GM19468 (cell line): ENCODE results near the gene CELF1.

Experiments
- ATAC-seq: cut with Tn5 transposase; IDR thresholded peaks from one replicate; pipeline ENCODE4 v1.9.1; 2021; ENCODE audit warnings: mild to moderate bottlenecking, moderate library complexity, moderate number of reproducible peaks; ENCODE audit not compliant: unreplicated experiment; ENCODE audit errors: extremely low read depth

Gene CELF1

DNA sequence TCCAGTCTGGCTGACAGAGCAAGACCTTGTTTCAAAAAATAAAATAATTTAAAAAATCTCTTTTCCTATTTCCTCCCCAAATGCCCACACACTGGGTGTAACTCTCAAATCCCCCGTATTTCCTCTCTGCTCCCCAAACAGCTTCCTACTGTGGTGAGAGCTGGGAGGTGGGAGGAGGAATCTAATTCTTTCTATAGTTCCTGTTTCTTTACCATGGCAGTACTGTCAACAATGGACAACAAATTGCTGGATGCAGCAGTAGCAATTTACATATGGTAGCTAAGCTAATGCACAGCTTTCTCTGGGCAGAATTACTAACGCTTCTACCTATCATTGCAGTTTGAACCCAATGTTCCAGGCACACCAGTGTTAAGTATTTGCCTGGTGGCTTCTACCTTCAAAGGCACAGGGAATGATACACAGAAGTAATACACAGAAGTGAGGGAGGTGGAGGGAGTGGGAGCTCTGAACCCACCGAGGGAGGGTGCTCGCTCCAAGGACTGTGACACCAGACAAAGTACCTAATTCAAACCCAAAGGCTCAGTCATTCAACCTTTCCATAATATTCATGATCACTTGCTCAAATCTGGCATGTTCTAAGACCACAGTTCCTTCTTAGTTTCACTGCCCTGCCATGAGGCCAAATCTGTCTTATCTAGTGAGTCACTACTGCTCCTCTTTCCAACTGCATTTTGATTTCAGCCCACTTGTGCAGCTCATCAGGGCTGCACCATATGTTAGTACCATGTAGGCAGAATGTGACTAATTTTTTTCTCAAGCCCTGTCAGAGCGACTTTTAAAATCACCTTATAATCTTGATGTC is 37.9 kb downstream of the CELF1 start:
- no peak for ATAC-seq

- ATAC-seq = no peak
These were observed 40.2 kb downstream of the CELF1 start for GRCh38 chr11:47512701-47513100.

DNA sequence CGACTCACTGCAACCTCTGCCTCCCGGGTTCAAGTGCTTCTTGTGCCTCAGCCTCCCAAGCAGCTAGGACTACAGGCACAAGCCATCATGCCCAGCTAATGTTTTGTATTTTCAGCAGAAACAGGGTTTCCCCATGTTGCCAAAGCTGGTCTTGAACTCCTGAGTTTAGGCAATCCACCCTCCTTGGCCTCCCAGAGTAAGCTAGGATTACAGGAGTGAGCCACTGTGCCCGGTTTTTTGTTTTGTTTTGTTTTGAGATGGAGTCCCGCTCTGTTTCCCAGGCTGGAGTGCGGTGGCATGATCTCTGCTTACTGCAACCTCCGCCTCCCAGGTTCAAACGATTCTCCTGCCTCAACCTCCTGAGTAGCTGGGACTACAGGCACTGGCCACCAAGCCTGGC is 41.0 kb downstream of the CELF1 start:
- ATAC-seq = no peak

GRCh38 chr11:47510209-47510608 is 42.7 kb downstream of the CELF1 start:
- ATAC-seq = no peak

DNA sequence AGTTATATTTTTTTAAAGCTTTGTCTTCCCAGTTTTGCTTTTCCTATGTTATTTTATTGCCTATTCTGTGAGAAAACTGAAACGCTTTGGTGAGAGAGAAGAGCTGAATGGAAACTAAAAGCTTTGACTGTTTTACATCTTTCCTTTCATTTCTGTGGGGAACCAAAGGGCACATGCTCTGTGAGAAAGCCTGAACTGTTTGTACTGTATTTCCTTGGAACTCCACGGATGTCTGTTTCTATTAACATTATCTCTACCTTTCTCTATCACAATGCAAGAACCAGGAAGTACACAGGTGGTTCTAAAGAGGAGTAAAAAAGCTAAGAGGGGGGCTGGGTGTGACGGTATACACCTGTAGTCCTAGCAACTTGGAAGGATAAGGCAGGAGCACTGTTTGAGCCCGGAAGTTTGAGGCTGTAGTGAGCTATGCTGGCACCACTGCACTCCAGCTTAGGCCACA is 43.8 kb downstream of the CELF1 start:
- no peak for ATAC-seq

DNA sequence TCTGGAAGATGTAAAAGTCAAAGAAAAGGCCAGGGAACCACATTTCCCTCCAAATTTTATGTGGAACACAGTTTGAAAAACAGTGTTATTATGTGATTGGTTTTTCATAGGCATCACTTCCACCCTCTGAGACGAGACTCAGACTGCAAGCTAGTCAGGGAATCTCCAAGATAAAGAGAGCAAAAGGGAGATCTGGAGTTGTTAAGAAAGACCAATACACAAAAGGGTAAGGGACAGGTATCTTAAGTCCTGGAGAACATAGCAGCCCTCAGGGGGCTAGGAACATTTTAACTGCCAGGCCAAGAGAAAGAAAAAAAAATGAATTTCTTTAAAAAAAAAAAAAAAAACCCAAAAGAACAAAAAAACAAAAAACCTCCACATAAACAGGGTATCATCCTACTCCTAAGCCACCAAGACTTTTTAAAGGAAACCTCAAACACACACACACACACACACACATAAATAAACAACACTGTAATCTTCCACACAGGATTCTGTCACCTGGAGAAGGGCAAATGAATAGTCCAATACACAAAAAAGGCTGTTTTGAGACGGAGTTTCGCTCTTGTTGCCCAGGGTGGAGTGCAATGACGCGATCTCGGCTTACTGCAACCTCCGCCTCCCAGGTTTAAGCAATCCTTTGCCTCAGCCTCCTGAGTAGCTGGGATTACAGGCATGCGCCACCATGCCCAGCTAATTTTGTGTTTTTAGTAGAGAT is 44.5 kb downstream of the CELF1 start:
- ATAC-seq = no peak

- no peak for ATAC-seq
These were observed 45.2 kb downstream of the CELF1 start for GRCh38 chr11:47507563-47508239.

DNA sequence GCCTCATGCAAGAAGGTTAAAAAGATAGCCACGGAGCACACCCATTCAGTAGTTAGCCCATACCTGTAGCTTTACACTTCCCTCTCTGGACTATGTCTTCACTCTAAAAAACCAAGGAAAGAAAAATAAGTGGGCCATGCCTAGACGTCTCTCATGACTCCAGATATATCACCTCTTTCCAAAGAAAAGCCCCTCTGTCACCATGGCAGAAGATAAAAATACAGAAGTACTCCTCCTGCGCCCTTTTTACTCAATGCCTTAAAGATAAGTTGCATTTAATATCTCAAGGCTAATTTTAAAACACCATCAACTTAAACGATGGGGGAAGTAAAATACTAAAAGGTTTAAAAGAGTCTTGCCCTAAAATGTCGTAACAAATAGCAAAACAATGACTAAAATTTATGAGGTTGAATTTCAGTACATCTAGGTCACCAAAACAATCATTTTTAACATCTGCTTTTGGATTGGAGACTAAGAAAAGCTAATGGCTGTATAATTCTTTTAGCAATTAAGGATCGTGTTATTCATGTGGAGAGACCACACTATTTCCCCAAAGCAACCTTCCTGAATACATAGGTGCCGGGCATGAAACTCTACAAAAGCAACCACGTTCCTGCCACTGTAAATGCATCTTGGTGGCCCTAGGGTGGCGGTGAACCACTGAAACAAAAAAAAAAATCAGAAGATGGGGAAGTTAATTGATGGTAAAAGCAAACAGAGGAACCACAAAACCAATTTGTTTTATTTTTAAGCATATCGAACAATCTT is 46.0 kb downstream of the CELF1 start:
- no peak for ATAC-seq

DNA sequence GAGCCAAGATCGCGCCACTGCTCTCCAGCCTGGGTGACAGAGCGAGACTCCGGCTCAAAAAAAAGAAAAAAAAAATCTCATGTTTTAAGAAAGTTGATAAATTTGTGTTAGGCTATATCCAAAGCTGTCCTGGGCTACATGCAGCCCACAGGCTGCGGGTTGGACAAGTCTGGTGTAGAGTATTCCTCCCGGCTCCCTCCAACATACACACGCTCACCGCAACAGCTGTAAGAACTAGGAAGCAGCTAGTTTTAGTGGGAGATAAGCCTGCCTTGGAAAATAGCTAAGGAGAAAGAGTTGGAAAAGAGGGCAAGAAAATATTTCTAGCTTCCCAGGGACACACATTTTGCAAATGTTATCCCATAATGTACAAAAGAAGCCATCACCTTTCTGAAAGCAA is 46.6 kb downstream of the CELF1 start:
- no peak for ATAC-seq

GRCh38 chr11:47504910-47505309 is 48.0 kb downstream of the CELF1 start:
- ATAC-seq = no peak

DNA sequence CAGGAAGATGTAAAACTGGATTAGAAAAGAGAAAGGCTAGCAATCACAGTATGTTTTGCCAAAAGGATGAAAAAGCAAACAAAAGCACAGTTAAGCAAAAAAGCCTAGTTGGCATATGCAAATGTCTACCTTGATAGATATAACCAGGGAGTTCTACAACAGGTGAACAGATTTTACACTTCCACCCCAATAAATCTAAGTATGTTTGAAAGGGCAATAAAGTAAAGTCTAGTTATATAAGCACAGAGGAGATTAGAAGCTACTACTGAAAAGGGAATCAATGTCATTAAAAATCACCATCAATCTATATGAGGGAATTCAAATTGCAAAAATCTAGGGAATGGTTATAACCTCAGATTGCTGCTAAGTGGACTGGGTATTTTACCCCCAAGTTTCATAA is 49.7 kb downstream of the CELF1 start:
- no peak for ATAC-seq

DNA sequence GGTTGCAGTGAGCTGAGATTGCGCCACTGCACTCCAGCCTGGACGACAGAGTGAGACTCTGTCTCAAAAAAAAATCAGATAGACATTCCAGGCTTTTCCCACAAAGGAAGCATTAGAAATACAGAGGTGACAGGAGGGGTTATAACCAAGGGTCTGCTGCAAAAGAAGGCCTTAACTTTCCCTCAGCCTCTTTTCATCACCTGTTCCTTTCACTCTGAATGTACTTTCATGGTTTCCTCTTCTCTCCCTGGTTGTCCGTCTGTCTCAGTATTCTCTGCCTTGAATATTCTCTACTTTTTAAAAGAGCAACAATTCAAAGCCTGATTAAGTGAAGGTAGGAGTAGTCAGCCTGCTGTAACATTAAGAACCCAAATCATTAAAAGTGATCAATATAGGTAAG is 50.2 kb downstream of the CELF1 start:
- ATAC-seq = no peak

GRCh38 chr11:47501101-47501500 is 51.8 kb downstream of the CELF1 start:
- ATAC-seq = no peak

GRCh38 chr11:47500121-47500520 is 52.8 kb downstream of the CELF1 start:
- ATAC-seq = no peak

DNA sequence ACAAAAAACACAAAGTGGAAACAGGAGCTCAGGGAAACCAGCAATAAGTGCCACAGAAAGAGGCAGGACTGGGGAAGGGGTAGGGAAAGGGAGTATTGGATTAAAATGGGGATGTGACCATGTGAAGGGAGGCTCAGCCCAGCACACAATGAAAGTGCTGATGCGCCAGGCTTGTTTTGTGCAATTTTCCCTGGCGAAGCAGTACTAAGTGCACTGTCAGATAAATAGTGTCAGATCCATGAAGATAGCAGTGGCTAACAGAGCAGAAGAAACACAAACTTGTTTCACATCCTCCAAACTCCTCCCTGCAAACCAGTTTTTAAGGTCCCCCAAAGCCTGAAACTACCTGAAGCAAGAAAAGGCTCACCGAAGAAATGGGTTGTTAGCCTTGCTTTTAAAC is 53.3 kb downstream of the CELF1 start:
- ATAC-seq = no peak

- ATAC-seq = no peak
These were observed 53.8 kb downstream of the CELF1 start for GRCh38 chr11:47499161-47499560.

DNA sequence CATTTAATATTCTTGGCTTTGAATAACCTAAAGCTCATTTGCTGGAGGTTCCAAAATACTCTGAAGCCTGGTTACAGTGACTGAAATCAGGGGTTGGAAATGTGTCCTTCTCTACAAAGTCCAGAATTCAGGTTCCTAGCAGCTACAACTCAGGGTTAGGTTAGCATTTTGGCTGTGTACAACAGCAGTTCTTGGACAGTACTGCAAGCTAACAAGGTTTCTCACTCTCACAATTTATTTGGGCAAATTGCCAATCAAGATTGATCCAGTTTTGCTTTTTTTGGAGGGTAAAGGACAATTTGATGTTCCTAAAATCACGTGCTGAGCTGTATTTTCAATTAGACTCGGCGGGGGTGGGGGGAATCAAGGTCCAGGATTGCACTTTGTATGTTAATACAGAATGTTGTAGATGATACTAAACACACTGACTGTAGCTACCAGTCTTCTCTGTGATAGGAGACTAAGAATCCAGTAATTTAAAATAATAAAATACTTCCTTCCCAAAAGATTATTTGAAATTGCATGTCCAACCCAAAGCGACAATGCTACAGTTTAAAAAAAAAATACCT is 54.3 kb downstream of the CELF1 start:
- ATAC-seq = no peak

DNA sequence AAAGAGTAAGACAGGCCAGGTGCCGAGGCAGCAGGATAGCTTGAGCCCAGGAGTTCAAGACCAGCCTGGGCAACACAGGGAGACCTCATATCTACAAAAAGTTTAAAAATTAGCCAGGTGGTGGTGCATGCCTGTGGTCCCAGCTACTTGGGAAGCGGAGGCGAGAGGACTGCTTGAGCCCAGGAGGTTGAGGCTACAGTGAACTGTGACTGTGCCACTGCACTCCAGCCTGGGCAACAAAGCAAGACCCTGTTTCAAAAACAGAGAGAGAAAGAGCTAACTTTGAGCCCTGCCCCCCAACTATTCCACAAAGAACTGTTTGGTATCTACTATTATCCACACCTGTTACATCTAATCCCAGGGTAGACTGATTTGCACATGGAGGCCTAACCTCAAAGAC is 54.8 kb downstream of the CELF1 start:
- ATAC-seq = no peak

DNA sequence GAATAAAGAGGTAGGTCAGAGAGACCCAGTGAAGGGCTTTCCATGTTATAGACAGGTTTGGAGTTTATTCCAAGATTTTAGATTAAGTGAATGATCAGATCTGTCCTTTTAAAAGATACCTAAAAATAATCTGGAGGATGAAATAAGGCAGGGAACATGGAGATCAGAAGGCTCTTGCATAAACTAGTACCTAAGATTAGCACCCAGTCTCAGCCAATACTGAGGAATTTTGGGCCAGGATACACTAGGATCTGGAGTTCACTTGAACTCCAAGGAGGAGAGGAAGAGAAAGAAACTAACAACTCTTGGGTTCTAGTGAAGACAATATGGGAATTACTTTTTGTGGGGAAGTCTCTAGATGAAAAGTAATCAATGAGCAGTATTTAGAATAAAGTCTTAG is 56.1 kb downstream of the CELF1 start:
- no peak for ATAC-seq

DNA sequence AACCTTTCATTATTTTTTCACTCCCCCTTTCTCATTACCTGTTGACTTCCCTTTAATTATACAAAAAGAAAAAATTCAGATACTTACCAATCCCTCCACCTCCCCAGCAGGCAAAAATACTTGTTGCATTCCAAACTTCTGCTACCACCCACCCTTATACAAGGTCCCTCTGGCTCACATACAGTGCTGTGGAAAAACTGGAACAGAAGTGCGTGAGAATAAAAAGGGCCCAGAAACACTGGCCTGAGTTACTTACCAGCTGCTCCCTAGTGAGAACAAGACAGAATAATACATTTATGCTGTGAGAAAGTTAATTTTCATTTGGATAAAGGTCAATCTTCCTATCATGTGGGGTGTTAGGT is 57.1 kb downstream of the CELF1 start:
- no peak for ATAC-seq
